HL-60 (cell line): ENCODE measurements around the gene AGMO.

Experiments
- DNase-seq, 2 experiments: peaks; one replicate each; pipeline ENCODE4 v3.0.0-alpha.2; 2010 to 2020; ENCODE audit warnings: low read depth in 1 of 2, low spot score in 1 of 2
- H3K27ac ChIP-seq: fragments of 250-450 bp; sonication (Bioruptor Pico); replicated peaks from 2 replicates; pipeline ENCODE4 v1.5.1; 2020; ENCODE audit warnings: mild to moderate bottlenecking, moderate library complexity
- H3K27me3 ChIP-seq: fragments of 250-450 bp; sonication (Bioruptor Pico); 2 replicates; pipeline ENCODE4 v1.5.1; 2021; ENCODE audit warnings: mild to moderate bottlenecking, moderate library complexity; ENCODE audit not compliant: insufficient read depth, poor library complexity, severe bottlenecking
- H3K4me3 ChIP-seq: replicated peaks from 2 replicates; pipeline ENCODE4 v1.5.1; 2011; ENCODE audit warnings: mild to moderate bottlenecking, control low read depth, low read length; ENCODE audit not compliant: insufficient read depth
- CTCF ChIP-seq: IDR thresholded peaks from one replicate; pipeline ENCODE4 v1.5.1; 2011; ENCODE audit warnings: low read length, control low read depth, inconsistent platforms; ENCODE audit not compliant: insufficient read depth
- GABPA ChIP-seq: IDR thresholded peaks from 2 replicates; pipeline ENCODE4 v1.6.1; 2012; ENCODE audit warnings: low read depth
- POLR2AphosphoS5 ChIP-seq: IDR thresholded peaks from 2 replicates; pipeline ENCODE4 v1.6.1; 2012; ENCODE audit warnings: low read depth
- REST ChIP-seq: IDR thresholded peaks from 2 replicates; pipeline ENCODE4 v1.6.1; 2012; ENCODE audit warnings: low read depth; ENCODE audit not compliant: insufficient replicate concordance
- SPI1 ChIP-seq: IDR thresholded peaks from 2 replicates; pipeline ENCODE4 v1.6.1; 2012; ENCODE audit warnings: low read depth, mild to moderate bottlenecking, borderline replicate concordance

AGMO gene

DNA sequence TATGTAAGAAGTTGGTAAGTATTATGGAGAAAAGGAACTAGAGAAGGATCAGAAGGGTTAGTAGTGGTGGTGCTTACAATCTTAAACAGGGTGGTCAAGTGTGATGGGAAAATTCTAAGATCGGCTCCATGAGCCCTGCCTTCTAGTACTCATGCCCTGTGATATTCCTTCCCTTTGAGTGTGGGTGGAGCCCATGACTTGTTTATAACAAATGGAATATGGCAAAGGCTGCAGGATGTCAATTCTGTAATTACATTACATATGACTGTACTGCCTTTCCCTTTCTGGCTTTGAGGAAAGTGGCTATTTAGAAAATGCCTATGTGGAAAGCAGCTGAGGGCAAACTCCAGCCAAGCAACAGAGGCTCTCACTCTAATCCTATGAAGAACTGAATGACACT lies 309.6 kb downstream of the AGMO start:
- no peak overlapping the region for H3K27ac ChIP-seq
- no peak overlapping the region for H3K4me3 ChIP-seq
- DNase-seq = no peak
- TF ChIP-seq REST (no peak), CTCF (no peak), SPI1 (no peak), POLR2AphosphoS5 (no peak), GABPA (no peak)
- no peaks in the 10 kb centered on the region for H3K27me3 ChIP-seq

DNA sequence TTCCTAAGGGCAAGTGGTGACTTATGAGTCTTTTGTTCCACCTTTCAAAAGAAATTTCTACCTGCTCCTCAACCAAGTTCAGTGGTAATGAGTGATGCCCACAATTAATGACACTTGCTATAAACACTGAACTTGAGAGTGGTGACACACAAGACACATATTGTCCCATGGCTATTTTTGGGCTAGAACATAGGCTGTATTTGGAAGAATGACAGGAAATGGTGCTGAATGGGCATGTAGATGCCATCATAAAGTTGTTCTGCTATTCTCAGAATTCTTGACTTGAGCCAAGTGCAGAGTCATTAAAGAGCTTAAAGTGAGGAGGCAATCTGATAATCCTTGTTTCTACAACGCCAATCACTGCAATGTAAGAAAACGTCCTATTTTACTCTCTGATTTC lies 313.3 kb downstream of the AGMO start:
- TF ChIP-seq SPI1 = no peak
- no peak for TF ChIP-seq GABPA
- TF ChIP-seq REST = no peak
- TF ChIP-seq POLR2AphosphoS5 = no peak
- no peak for TF ChIP-seq CTCF
- no peak for DNase-seq
- Histone ChIP-seq H3K27me3 (no peaks in the 10 kb centered on the region), H3K27ac (no peak overlapping the region), H3K4me3 (no peak overlapping the region)

DNA sequence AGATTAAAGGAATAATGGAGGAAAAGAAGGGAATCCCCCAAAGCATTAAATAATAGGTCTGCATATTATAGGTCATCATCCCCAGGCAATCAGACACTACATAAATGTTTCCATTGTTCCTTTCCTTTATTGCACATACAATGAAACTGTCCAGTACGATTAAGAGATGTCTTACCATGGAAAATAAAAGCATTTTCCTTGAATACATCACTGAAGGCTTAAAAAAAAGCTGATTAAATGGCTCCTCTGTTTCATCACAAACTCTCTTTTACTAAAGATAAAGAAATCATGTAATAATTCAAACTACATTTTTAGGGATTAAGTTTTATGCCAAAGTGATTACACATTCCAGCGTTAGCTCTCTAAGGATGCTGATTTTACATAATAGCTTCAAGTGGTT lies 316.0 kb downstream of the AGMO start:
- DNase-seq = no peak
- Histone ChIP-seq H3K4me3 (no peak overlapping the region), H3K27me3 (no peaks in the 10 kb centered on the region), H3K27ac (no peak overlapping the region)
- TF ChIP-seq REST = no peak
- TF ChIP-seq CTCF = no peak
- TF ChIP-seq GABPA = no peak
- TF ChIP-seq SPI1 = no peak
- TF ChIP-seq POLR2AphosphoS5 = no peak
